Hematopoietic multipotent progenitor cell treated with erythropoietin and hydrocortisone succinate and interleukin-3 and kit ligand, for 6 days (in vitro differentiated cells): Measurements from ENCODE around the gene DPEP2NB.
"Not testable (repeated sequence)": the region's sequence is repeated elsewhere in the genome, so short reads cannot be mapped to it uniquely, and the experiment has no call there.

Experiments
- DNase-seq: peaks from one replicate; pipeline ENCODE4 v3.0.0-alpha.2; 2015

The DPEP2NB gene

DNA sequence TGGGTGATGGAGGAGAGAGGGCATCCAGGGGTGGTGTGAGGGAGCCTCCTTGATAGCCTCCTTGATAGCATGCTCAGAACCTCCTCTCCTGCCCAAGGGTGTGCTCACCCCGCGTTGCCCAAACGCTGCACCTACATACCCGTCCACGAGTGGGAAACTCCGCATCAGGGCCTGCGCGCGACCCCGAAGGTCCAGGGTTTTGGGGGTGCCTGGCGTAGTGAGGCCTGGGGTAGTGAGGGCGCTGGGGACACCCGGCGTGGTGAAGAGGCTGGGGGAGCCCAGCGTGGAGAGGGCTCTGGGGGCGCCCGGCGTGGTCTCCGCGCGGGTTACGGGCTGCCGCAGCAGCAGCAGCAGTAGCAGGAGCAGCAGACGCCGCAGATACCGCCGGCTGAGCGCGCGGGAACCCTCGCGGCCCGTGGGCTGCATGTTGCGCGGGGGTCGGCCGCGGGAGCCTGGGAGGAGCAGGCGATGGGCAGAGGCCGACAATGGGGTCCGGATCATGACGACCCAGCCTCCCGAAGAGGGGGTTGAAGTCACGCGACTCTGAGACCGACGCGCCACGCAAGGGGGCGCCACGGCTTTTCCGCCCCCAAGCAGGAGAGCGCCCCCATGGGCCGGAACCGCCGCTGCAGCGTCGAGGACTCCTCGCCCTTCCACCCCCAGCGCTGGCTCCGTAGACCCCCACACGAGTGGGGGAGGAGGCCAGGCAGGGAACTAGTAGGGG, 35.6 kb downstream of the DPEP2NB start, which contains the start of gene DPEP3:
Gene DPEP3 (minus strand): TSS at position 545 of the 724 bp plus-strand sequence. CDS start 119 bp downstream, at position 426.
- peak; percentile 31 for DNase-seq

DNA sequence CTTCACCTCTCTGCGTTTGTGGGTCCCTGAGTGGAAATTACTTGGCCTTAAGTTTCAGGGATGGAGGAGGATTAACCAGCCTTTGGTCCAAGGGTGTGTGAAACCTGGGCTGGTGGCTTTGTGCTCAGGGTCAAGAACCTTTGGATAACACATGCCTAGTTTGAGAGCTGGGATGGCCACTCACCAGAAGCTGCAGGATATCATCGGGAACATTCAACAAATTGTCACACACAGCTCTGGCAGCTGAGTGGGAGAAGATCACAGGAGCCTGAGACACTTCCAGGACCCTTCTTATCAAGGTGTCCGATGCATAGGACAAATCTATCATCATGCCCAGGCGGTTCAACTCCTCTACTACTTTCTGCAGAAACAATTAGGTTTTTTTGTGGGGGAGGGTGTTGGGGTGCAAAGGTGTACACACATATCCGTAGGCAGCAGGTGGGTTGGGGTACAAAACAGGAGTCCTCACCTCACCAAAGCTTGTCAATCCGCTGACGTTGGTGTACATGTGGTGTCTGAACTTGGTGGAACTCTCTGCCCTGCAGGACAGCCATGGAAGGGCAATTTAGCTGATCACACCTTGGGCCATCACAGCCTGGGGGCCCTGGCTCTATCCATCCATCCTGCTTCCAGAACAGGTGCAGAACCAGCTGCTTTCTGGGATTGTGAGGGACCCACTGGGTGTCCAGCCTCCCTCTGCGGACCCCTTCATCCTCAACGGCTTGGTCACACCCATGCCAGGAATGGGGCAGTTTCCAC, 38.1 kb downstream of the DPEP2NB start:
- DNase-seq = no peak

DNA sequence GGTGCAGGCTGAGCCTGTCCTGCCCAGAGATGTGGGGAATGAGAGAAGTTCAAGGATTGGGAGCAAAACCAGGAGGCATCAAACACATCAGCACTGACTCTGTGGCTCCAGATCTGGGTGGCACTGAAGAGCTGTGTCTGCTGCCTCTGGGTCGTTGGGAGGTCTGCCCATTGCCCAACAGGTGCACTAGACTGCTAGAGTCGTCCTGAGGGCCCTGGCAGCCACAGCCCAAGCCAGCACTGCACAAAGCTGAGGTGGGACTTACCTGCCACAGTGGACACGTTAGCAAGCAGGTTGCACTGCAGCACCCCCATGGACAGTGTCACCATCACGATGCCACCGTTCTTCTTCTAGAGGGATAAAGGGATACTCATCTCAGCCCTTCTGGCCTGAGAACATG, 38.7 kb downstream of the DPEP2NB start:
- DNase-seq = no peak

DNA sequence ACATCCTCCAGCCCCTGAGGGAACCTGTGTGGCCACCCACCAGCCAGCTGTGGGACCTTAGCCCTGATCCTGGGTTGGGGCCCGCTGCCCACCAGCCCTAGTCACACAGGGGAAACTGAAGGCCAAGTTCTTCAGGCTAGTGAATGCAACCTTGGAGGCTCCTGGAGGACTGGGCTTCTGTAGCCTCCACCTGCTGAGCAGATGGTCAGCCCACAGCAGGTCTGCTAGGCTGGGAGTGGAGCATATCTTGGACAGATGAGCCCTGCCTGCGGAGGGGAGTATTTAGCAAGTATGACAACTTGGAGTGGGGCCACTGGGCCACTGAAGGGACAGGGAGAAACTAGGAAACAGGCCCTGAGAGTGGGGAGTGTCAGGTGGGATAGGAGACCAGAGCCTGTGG, 39.5 kb downstream of the DPEP2NB start:
- no peak for DNase-seq

DNA sequence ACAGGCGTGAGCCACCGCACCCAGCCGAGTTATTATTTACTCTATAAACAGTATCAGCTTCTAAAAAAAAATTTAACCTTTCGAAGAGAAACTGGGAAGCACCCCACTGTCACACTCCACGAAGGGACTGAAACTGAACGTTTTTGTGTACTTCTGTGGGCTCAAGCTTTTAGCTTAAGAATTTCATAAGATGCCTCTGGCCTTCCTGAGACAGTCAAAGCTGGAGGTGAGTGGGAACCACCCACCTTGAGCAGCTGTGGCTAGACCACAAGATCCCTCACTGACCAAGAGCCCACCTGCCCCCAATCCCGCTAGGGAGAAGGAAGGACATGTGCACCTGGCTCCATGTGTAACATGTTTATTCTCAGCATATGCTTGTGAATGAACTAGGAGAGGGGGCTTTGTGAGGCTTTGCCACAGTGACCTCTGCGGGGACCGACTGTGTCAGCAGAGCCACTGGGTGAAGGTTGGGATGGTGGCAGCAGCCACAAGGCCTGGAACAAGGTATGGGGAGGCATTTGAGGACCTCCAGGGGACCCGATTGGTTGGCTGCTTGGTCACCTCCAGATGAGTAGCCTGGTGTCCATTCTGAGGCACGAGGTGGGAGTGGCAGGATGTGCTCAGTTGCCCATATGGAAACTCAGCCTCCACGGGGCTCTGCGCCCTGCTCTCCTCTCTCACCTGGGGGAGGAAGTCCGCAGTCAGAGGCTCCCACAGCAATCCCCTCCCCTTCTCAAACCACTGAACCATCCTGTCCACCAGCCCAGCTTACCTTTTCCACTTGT, 40.2 kb downstream of the DPEP2NB start:
- no peak for DNase-seq

DNA sequence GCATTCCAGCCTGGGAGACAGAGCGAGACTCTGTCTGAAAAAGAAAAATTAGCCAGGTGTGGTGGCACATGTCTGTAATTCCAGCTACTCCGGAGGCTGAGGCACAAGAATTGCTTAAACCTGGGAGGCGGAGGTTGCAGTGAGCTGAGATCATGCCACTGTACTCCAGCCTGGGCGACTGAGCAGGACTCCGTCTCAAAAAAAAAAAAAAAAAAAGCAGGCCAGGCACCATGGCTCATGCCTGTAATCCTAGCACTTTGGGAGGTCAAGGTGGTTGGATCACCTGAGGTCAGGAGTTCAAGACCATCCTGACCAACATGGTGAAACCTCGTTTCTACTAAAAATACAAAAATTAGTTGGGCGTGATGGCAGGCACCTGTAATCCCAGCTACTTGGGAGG, 43.4 kb downstream of the DPEP2NB start:
- DNase-seq = not testable (repeated sequence)

DNA sequence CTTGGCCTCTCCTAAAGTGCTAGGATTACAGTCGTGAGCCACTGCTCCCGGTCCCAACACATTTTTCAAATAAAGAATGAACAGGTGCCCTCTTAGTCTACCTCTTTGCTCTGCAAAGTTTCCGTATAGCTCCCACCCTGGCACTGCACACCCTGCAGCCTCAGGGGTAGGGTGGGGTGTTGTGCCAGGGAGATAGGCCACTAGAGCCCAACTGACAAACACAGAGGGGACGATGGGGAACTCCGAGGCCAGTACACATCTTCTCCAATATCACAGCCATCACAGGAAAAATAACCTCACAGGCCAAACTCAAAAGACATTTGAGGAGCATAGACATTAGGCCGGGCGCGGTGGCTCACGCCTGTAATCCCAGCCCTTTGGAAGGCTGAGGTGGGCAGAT, 44.6 kb downstream of the DPEP2NB start:
- peak; percentile 67 for DNase-seq

DNA sequence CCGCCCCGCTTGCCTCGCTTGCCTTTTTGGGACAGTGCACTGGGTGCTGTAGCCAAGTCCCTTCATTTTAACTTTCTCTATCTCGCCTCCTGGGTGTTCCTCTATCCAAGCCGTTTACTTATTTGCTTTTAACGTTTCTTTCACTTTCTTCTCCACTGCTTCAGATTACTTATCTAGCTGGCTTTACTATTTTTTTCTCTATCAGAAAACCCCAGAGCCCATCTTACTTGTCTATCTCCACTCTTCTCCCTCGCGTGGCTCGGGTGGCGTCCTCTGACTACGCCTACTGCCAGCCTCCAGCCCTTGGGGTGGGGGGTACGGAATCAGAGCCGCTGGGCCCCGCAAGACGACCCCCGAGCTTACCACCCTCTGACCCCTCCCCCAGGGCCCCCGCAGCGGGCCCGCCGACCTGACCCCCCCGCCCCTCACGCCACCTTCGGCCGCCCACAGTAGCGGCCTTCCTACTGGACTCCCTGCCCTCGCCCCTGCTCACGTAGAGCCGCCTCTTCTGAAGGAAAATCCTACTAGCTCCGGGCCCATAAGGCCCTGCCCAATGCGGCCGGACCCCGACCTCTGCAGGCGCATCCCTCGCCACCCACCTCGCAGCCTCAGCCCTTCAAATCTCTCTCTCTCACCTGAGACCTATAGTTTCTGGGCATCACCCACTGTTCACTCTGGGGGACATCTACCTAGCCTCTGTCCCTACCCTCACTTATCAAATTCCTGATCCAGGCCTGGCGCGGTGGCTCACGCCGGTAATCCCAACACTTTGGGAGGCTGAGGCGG, 46.3 kb downstream of the DPEP2NB start:
- DNase-seq = peak; percentile 84

DNA sequence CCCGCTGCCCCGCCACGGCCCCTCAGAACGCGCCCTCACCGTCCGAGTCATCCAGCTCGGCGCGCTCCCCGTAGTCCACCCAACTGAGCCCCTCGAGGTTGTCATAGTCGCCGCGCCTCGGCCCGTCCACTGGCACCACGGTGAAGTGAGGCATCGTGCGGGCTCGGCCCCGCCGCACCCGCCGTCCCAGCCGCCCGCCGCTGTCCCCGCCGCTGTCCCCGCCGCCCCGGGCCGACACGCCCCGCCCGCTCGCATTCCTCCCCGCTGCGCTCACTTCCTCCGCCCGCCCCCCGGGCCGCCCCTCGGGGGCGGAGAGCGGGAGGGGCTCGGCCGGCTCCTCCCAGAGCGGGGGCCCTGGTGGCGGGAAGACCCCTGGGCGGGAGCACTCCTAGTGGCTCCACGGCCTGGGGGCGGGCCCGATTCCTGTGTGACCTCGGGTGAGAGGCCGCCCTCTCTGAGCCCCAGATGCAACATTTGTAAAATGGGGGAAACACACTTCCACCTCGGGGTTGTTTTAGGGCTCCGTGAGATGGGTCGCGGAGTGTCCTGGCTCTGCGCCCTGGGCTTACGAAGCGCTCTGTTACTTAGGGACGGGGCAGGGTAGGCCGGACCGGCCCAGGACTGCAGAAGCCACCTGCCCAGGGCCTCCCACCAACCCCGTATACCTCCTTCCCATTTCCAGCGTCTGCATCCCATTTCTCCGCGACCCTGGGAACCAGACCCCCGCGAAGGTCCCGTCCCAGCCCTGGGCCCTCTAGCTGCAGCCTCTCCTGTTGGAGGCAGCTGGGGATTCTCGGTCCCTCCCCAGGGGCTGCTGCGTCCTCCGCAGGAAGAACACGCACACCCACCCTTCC, 47.1 kb downstream of the DPEP2NB start, which contains the start of gene SLC12A4:
Gene SLC12A4 (minus strand): TSS at position 238 of the 854 bp plus-strand sequence. CDS start 84 bp downstream, at position 154.
- DNase-seq = peak; percentile 96

DNA sequence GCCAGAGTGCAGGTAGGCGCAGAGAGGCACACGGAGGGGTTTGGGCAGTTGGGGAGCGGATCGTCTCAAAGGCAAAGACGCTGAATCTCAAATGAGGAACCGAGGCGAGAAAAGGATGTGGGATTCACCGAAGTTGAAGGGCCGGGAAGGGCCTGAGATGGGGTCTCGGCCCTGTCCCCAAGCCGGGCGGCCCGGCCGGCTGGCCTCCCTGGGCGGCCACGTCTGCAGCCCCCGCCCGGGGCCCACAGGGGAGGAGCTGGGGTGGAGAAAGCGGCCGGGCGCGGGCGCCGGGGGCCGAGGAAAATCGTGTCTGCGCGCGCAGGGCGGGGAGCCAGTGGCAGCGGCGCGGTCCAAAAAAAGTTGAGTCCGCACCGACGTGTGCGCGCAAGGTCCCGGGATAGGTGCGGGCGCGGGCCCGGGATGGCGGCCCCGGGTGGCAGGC, 47.7 kb downstream of the DPEP2NB start:
- DNase-seq = peak; percentile 53

DNA sequence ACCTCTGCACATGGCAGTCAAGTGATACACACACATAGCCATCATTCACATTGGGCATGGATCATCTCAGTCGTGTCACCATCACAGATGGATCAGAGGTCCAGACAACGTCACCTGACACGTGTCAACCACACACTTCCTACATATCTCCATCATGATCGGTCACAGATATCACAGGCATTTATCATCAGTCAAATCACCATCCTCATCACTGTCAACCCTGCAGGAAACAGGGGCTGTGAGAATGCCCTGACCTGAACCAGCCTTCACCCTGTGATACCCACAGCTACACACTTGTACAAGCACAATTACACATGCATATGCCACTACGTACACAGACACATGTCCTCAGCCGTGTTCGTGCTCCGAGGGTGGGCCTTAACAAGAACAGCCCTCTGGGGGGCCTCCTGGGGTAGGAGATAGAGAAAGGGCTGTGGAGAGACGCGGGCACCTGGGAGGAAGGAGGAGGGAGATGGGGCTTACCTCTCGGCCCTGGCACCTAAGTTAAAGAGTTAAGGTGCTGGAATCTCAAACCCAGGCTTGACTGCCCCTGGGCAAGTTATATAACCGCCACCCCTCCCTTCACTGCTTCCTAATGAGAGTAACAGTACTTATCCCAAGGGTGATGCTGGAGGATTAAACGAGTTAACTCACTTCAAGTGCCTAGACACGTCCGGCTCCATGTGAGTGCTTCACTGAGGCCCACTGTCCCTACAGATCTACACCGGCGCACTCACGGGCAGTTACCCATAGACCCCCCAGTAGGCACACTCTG, 48.3 kb downstream of the DPEP2NB start:
- DNase-seq = peak; percentile 41

DNA sequence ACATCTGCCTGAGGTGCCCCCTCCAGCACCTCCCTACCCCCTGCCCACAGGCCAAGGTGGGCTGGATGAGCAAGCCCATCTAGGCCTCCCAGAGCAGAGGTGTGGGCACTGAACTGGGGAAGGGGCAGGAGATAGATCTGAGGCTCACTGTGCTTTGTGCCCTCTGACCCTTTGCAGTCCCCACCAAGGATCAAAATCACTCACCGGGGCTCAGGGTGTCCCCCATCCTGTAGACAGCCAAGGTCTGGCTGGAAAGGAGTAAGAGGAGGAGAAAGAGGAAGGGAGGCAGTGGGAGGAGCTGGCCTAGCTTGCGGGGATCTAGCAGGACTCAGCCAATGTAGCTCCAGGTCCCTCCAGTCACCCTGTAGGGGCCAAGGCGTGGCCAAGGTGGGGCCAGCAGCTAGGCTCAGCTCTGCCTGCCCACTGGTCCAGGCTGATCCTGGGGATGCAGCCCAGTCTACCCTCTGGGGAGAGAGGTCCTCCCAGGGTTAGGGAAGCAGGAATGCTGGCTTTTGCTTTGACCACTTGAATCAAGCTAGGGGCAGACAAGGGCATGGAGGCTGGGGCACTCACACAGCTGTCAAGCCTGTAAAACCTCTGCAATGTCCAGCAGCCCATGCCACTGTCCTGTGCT, 49.0 kb downstream of the DPEP2NB start:
- DNase-seq = peak; percentile 56

DNA sequence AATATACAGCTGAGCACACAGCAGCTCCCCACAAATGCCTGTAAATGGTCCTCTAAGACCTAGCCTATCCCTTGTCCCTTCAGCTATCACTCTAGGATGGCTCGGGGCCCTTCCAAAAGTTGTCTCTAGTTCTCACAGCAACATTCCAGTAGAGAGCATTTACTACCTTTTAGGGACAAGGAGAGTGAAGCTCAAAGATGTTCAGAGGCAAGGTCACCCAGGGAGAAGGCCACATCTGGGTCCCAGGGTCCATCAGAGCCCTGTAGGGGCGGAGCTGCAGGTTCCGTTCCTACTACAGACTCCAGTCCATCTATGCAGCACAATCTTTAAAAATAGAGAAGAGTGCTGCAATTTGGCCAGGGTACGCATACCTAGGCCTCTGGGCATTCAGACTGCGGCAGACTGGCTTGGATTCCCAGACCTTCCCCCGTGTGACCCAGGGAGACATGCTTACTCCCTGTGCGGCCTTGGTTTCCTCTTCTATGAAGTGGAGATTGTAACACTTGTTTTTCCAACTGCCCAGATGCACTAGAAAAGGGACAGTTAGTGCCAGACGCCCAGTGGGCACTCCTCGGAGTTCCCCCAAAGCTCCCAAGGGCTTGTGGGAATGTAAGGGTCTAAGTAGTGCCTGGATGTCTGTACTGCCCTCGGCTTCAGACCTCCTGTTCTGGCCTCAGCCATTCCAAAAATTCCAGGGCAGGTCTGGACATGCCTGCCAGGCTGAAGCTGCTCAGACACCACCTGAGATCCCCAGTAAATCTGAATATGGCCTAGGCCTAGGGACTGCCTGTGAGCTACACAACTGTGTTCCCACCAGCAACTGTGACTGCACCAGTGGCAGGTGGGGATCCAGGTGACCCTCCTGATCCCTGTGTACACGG, 49.8 kb downstream of the DPEP2NB start:
- DNase-seq = no peak

DNA sequence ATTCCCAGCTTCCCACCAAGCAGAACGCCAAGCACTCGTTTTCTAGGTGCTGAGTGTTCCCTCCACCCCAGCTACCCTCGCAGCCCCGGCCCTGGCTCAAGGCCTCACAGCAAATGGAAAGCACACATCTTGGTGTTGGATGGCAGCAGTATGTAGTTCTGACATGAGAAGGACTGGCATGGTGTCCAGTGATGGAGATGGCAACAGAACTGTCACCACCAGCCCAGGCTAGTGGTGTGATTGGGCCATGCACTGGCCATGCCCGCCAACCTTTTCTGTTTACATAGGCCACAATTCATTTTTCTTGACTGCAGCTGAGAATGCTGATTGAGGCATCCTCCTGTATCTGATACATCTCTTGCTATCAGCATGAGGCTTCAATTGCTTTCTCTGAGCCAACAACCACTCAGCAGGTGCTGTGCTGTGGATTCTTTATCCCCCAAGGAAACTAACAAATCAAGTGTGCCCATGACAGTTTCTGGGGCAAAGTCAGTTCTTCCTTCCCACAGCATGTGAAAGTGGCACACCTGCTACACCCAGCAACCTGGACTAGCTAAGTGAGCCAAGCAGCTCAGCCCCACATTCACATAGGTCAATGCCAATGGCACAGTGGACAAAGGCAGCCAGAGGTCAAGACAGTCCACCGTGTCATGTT, 51.1 kb downstream of the DPEP2NB start:
- DNase-seq = no peak

DNA sequence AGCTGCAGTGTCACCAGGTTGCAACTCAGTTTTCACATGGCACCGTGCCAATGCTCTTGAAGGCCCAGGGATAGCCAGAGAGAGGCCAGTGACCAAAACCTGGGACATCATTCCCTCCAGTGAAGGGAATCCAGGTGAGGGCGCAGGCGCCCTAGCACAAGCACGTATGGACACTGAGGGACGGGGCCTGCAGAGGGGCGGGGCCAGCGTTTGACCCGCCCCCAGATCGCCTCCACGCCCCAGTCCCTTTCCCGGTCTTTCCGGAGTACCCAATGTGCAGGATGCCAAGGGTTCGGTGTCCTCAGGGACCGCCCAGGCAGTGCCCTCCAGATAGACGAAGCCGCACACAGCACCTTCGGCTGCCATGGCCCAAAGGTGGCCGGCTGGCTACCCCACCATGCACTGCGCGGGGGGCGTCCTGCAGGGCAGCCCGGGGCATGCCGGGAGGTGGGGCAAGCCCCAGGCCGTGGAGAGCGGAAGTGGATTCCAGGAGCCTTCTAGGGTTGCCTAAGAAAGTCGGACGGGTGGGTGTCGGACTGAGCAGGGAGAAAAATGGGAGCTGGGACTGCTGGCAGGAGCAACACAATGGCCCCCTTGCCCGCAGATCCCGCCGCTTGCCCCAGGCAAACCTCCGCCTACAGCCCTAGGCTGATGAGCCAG, 51.9 kb downstream of the DPEP2NB start:
- no peak for DNase-seq
